Glomerular visceral epithelial cell (primary cell): Measurements from ENCODE around the gene TBRG4.
"Not testable (repeated sequence)": the region's sequence is repeated elsewhere in the genome, so short reads cannot be mapped to it uniquely, and the experiment has no call there.

Experiments used
- DNase-seq: peaks from one replicate; pipeline ENCODE4 v3.0.0-alpha.2; 2016; ENCODE audit errors: extremely low spot score

TBRG4 gene

GRCh38 chr7:45117582-45117981, 6.1 kb upstream of the TBRG4 start:
- DNase-seq: no peak

GRCh38 chr7:45116048-45116447, 4.6 kb upstream of the TBRG4 start:
- DNase-seq: no peak

- DNase-seq: no peak
Observed at GRCh38 chr7:45114926-45115325, 3.4 kb upstream of the TBRG4 start.

GRCh38 chr7:45114257-45114656, 2.8 kb upstream of the TBRG4 start:
- DNase-seq: not testable (repeated sequence)

GRCh38 chr7:45112648-45113047, 1.2 kb upstream of the TBRG4 start:
- DNase-seq: no peak

GRCh38 chr7:45108863-45109262, 2.6 kb downstream of the TBRG4 start:
- DNase-seq: no peak

GRCh38 chr7:45107356-45107755, 4.1 kb downstream of the TBRG4 start:
- no peak for DNase-seq

- DNase-seq: no peak
Observed at GRCh38 chr7:45106820-45107219, 4.7 kb downstream of the TBRG4 start.

- no peak for DNase-seq
Observed at GRCh38 chr7:45105588-45106188, 5.8 kb downstream of the TBRG4 start.

- DNase-seq: no peak
Observed at GRCh38 chr7:45104844-45105587, 6.5 kb downstream of the TBRG4 start.

GRCh38 chr7:45103958-45104843, 7.3 kb downstream of the TBRG4 start:
- no peak for DNase-seq

- no peak for DNase-seq
Observed at GRCh38 chr7:45102785-45103712, 8.4 kb downstream of the TBRG4 start.

GRCh38 chr7:45101748-45102147, 9.7 kb downstream of the TBRG4 start:
- DNase-seq: no peak

GRCh38 chr7:45100761-45101480, 10.6 kb downstream of the TBRG4 start:
- no peak for DNase-seq

- DNase-seq: no peak
Observed at GRCh38 chr7:45099891-45100760, 11.4 kb downstream of the TBRG4 start.

GRCh38 chr7:45098983-45099839, 12.3 kb downstream of the TBRG4 start:
- DNase-seq: no peak

- no peak for DNase-seq
Observed at GRCh38 chr7:45092931-45093235, 18.6 kb downstream of the TBRG4 start.

GRCh38 chr7:45092100-45092930, 19.2 kb downstream of the TBRG4 start:
- no peak for DNase-seq
